Measurements from ENCODE around the gene ADAM20. TPM values are rescaled to one million over a fixed set of nuclear protein-coding genes. Genes with fewer than 3 reads are reported as not detected.
A peak's percentile ranks its signal among the peaks of the same experiment; 100 is the strongest.

ADAM20 gene
- total RNA-seq, 1 experiment from 2014 or later, result 0.26 TPM

GRCh38 chr14:70571139-70571538 lies 36.3 kb upstream of the ADAM20 start:
- no peaks in the 10 kb centered on the region for H3F3A ChIP-seq (ENCODE audit: low read length, unreplicated experiment)
- ATAC-seq (no peak), DNase-seq (no peak)
- ChIA-PET POLR2A (ENCODE audit: unreplicated experiment) (no interaction called here), CTCF (no interaction called here)
- H4K20me1 ChIP-seq (ENCODE audit: low read length), result no peaks in the 10 kb centered on the region
- no peak overlapping the region for H3K9ac ChIP-seq (ENCODE audit: low read length)
- no peaks in the 10 kb centered on the region for H3K9me3 ChIP-seq (ENCODE audit: low read length)
- no peak overlapping the region for H3K4me2 ChIP-seq (ENCODE audit: low read length)
- no peaks in the 10 kb centered on the region for H3K79me2 ChIP-seq (ENCODE audit: low read length)
- no peak overlapping the region for H2AFZ ChIP-seq (ENCODE audit: low read length)
- H3K27me3 ChIP-seq (ENCODE audit: low read length), result no peaks in the 10 kb centered on the region
- H3K36me3 ChIP-seq (ENCODE audit: low read depth, low read length), result peaks cover 2% of the 10 kb centered on the region; the same call in 1 of the 2 replicates
- intact Hi-C loops (cut with micrococcal nuclease), result no loop called here
- no peak overlapping the region for H3K4me3 ChIP-seq (ENCODE audit: low read length)
- no peaks in the 10 kb centered on the region for H3K9me2 ChIP-seq (replicated peaks; ENCODE audit: low read length)
- no peak for TF ChIP-seq EZH2phosphoT487 (IDR thresholded peaks at IDR 0.05; ENCODE audit: borderline replicate concordance, low read length)
- TF ChIP-seq CTCF (conservative IDR thresholded peaks at IDR 0.05; ENCODE audit: low read depth, low read length), result no peak
- TF ChIP-seq EZH2 (IDR thresholded peaks at IDR 0.05; ENCODE audit: low read length, unreplicated experiment), result no peak
- H3K27ac ChIP-seq (ENCODE audit: low read length), result no peak overlapping the region
- no TSS peak for BruUV-seq (replicated peaks)
- no peaks in the 10 kb centered on the region for H3K4me1 ChIP-seq (ENCODE audit: insufficient read depth, low read length)

- no peak overlapping the region for H2AFZ ChIP-seq (ENCODE audit: low read length)
- BruUV-seq (replicated peaks), result no TSS peak
Measured at GRCh38 chr14:70567791-70568190, 33.0 kb upstream of the ADAM20 start.

More at GRCh38 chr14:70567791-70568190, 33.0 kb upstream of the ADAM20 start:
- Histone ChIP-seq H3K4me1 (ENCODE audit: insufficient read depth, low read length) (no peaks in the 10 kb centered on the region), H3K4me2 (ENCODE audit: low read length) (no peak overlapping the region), H3F3A (ENCODE audit: low read length, unreplicated experiment) (no peaks in the 10 kb centered on the region), H3K9ac (ENCODE audit: low read length) (no peak overlapping the region), H3K27ac (ENCODE audit: low read length) (no peak overlapping the region), H3K4me3 (ENCODE audit: low read length) (no peak overlapping the region), H3K36me3 (ENCODE audit: low read depth, low read length) (peaks cover 28% of the 10 kb centered on the region), H3K9me2 (replicated peaks; ENCODE audit: low read length) (no peaks in the 10 kb centered on the region), H3K27me3 (ENCODE audit: low read length) (no peaks in the 10 kb centered on the region), H3K79me2 (ENCODE audit: low read length) (no peaks in the 10 kb centered on the region), H4K20me1 (ENCODE audit: low read length) (no peaks in the 10 kb centered on the region), H3K9me3 (ENCODE audit: low read length) (0 out of 2 replicates have a peak, but pooled peaks cover 5% of the 10 kb centered on the region)
- ChIA-PET CTCF (interaction anchor here (0.6 to 1.2 kb wide), 3 partner anchors 23 to 480 kb away, joined by 3 to 9 read pairs (median 3); no protein-coding TSS in a partner anchor), POLR2A (ENCODE audit: unreplicated experiment) (interaction anchor here (0.5 kb wide), 1 partner anchor 46 kb away, joined by 3 read pairs; no protein-coding TSS in a partner anchor)
- intact Hi-C loops (cut with micrococcal nuclease), result loop anchor here (1.0 to 5.0 kb wide), 4 partner anchors 150 to 520 kb away; partner anchors contain the start of genes COX16 and SYNJ2BP
- DNase-seq (peak; percentile 70), ATAC-seq (peak; percentile 97)
- TF ChIP-seq EZH2phosphoT487 (IDR thresholded peaks at IDR 0.05; ENCODE audit: borderline replicate concordance, low read length), result no peak
- peak; percentile 90 for TF ChIP-seq CTCF (conservative IDR thresholded peaks at IDR 0.05; ENCODE audit: low read depth, low read length)

Data from PC-3 (cell line).